HFFc6 (cell line): ENCODE measurements around the gene RBM20. TPM values are rescaled to one million over a fixed set of nuclear protein-coding genes. Genes with fewer than 3 reads are reported as not detected.

Source experiments
- DNase-seq: peaks from one replicate; pipeline ENCODE4 v3.0.0-alpha.2; 2018
- H3K27ac Mint-ChIP-seq: 2 replicates; pipeline ENCODE4 v1.8.0; 2020; ENCODE audit warnings: mild to moderate bottlenecking, mixed read lengths
- H3K27me3 Mint-ChIP-seq: 2 replicates; pipeline ENCODE4 v1.8.0; 2021; ENCODE audit warnings: mild to moderate bottlenecking, moderate library complexity, mixed read lengths; ENCODE audit not compliant: insufficient read depth
- H3K36me3 Mint-ChIP-seq: 2 replicates; pipeline ENCODE4 v1.8.0; 2021; ENCODE audit warnings: low read depth, mixed read lengths
- H3K4me1 Mint-ChIP-seq: 2 replicates; pipeline ENCODE4 v1.8.0; 2020; ENCODE audit warnings: low read depth, mixed read lengths
- H3K4me3 Mint-ChIP-seq: 2 replicates; pipeline ENCODE4 v1.8.0; 2020; ENCODE audit warnings: mild to moderate bottlenecking, moderate library complexity, mixed read lengths
- H3K9me3 Mint-ChIP-seq: 2 replicates; pipeline ENCODE4 v1.8.0; 2020; ENCODE audit warnings: mild to moderate bottlenecking, mixed read lengths
- CTCF ChIP-seq: fragments of 200-600 bp; sonication (generic); IDR thresholded peaks from 2 replicates; pipeline ENCODE4 v1.5.0; 2021; ENCODE audit warnings: antibody characterized with exemption, mild to moderate bottlenecking
- total RNA-seq, 6 experiments: library from RNA; stranded (reverse); fragmentation: NEBNext Ultra II Directional; extraction: Animal tissue kit (Norgen Biotek cat#: 25700); gene quantifications; 2 replicates in 1 of 6; 3 replicates in 5 of 6; pipeline ENCODE4 v1.2.3, GENCODE V29; 2021

RBM20 gene
- total RNA-seq, 6 experiments from 2014 or later: not detected

- Mint-ChIP-seq H3K27ac (no peak overlapping the region), H3K27me3 (peaks cover 35% of the 10 kb centered on the region), H3K4me1 (peaks cover 24% of the 10 kb centered on the region), H3K9me3 (no peaks in the 10 kb centered on the region), H3K36me3 (no peaks in the 10 kb centered on the region), H3K4me3 (no peak overlapping the region)
- TF ChIP-seq CTCF: no peak
- no peak for DNase-seq
Observed at GRCh38 chr10:110805292-110805691, 161.2 kb downstream of the RBM20 start.

- Mint-ChIP-seq H3K4me1 (peaks cover 24% of the 10 kb centered on the region), H3K27me3 (peaks cover 36% of the 10 kb centered on the region), H3K9me3 (no peaks in the 10 kb centered on the region), H3K27ac (no peak overlapping the region), H3K4me3 (no peak overlapping the region), H3K36me3 (no peaks in the 10 kb centered on the region)
- no peak for TF ChIP-seq CTCF
- no peak for DNase-seq
Observed at GRCh38 chr10:110806335-110806734, 162.2 kb downstream of the RBM20 start.

- no peak for DNase-seq
- H3K27me3 Mint-ChIP-seq: peaks cover 33% of the 10 kb centered on the region
- no peak overlapping the region for H3K27ac Mint-ChIP-seq
- no peaks in the 10 kb centered on the region for H3K36me3 Mint-ChIP-seq
- H3K4me3 Mint-ChIP-seq: no peak overlapping the region
- TF ChIP-seq CTCF: no peak
- H3K4me1 Mint-ChIP-seq: peaks cover 8% of the 10 kb centered on the region
- no peaks in the 10 kb centered on the region for H3K9me3 Mint-ChIP-seq
Observed at GRCh38 chr10:110808123-110808522, 164.0 kb downstream of the RBM20 start.

GRCh38 chr10:110808615-110809014 is 164.5 kb downstream of the RBM20 start:
- peaks cover 6% of the 10 kb centered on the region for H3K4me1 Mint-ChIP-seq
- no peak for DNase-seq
- no peaks in the 10 kb centered on the region for H3K36me3 Mint-ChIP-seq
- H3K9me3 Mint-ChIP-seq: no peaks in the 10 kb centered on the region
- H3K27ac Mint-ChIP-seq: no peak overlapping the region
- H3K27me3 Mint-ChIP-seq: peaks cover 34% of the 10 kb centered on the region
- no peak overlapping the region for H3K4me3 Mint-ChIP-seq
- TF ChIP-seq CTCF: no peak

GRCh38 chr10:110810625-110811024 is 166.5 kb downstream of the RBM20 start:
- Mint-ChIP-seq H3K4me3 (no peak overlapping the region), H3K27me3 (peaks cover 44% of the 10 kb centered on the region)

More at GRCh38 chr10:110810625-110811024, 166.5 kb downstream of the RBM20 start:
- Mint-ChIP-seq H3K9me3 (no peaks in the 10 kb centered on the region), H3K27ac (no peak overlapping the region), H3K4me1 (no peaks in the 10 kb centered on the region), H3K36me3 (no peaks in the 10 kb centered on the region)
- no peak for TF ChIP-seq CTCF
- DNase-seq: no peak
